ENCODE data around the gene C22orf31.
"Not testable (repeated sequence)": the region's sequence is repeated elsewhere in the genome, so short reads cannot be mapped to it uniquely, and the experiment has no call there.

C22orf31 gene

DNA sequence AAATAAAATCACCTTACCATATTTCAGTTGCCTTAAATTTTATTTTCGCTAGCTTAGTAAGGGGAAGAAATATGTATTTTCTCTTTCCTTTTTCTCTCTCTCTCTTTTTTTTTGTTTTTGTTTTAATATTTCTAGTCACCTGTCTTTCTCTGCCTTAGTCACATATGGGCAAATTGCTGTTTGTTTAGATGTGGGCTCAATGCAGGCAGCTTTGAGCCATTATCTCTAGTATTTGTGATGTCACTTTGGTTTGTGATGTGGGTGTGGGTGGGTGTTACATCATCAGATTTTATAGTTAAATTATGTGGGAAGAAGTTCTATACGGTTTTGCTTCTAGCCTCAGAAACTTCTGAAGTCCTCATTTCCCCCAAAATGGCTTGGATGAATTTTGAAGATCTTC, at the start of gene C22orf31:
Gene C22orf31, minus strand, starts transcription at position 59 of the 400 bp plus-strand sequence. Its CDS starts 39 bp downstream, at position 20.
- DNase-seq (ENCODE audit: low spot score): no peak

DNA sequence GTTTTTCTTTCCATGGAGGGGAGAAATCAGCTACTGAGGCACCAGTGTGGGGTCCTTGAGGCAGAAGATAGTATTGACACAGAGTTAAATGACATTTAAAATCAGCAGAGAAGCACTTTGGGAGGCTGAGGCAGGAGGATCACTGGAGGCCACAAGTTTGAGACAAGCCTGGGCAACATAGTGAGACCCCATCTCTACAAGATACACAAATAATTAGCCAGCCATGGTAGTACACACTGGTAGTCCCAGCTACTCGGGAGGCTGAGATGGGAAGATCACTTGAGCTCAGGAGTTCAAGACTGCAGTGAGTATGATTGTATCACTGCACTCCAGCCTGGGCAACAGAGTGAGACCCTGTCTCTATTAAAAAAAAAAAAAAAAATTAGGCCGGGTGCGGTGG, 49.3 kb upstream of the C22orf31 start:
- no peak for DNase-seq (ENCODE audit: low spot score)

DNA sequence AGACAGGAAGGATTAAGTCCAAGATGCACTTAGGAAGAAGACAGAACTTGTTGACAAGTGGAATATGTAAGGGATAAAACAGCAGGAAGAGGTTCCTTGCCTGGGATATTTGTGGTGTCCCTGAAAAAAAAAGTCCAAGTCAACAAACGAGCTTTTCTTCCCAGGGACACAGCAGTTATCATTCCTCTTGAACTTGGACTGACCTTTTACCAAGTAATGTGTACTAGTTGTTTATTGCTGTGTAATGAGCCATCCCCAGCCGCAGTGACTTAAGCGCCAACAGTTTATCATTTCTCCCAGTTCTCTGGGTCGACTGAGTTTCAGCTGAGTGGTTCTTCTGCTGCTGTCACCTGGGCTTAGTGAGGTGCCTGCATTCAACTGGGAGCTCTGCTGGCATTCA, 48.2 kb upstream of the C22orf31 start:
- no peak for DNase-seq (ENCODE audit: low spot score)

DNA sequence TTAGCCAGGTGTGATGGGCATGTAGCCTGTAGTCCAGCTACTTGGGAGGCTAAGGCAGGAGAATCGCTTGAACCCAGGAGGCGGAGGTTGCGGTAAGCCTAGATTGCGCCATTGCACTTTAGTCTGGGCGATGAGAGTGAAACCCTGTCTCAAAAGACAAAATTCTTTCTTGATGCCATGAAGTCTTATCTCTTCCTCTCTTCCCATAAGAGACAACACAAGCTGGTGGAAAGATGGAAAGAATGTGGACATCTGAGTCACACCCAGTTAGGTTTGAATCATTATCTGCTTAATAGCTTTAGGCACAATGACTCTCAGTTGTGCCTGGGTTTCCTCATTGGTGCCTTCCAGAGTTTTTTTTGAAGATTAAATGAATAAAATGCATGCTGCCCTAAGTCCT, 46.5 kb upstream of the C22orf31 start:
- DNase-seq (ENCODE audit: low spot score): peak; percentile 74

DNA sequence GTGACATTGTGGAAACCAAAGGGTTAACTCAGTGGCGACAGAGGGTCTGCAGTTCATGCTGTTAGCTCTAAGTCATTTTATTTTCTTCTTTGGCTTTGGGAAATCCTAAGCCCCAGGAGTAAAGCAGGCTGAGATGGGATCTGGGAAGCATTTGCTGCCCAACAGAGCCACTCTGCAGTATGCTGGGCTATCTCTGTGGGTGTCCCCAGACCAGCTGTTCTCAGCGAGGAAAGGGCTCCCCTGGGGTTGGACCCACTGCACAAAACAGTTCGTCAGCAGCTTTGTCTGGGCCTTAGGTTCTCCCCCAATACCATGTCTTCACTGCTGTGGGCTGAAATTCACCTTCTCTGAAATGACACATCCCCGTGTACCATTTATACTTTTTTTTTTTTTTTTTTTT, 45.2 kb upstream of the C22orf31 start:
- DNase-seq (ENCODE audit: low spot score): no peak

DNA sequence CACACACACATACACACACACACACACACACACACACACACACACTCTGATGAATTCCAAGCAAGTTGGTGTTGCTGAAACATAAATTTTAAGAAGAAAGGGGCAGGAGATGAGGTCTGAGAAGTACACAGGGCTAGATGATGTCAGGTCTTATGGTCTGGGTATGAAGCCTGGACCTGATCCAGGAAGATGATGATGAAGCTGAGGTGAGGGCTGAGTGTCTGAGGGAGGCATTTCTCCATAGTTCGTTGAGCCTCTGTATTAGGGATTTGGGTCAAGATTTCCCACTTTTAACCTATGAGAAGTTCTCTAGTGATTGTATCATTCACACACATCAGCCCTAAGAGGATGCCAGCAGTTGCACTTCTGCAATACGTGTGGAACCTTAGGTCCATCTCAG, 43.8 kb upstream of the C22orf31 start:
- no peak for DNase-seq (ENCODE audit: low spot score)

DNA sequence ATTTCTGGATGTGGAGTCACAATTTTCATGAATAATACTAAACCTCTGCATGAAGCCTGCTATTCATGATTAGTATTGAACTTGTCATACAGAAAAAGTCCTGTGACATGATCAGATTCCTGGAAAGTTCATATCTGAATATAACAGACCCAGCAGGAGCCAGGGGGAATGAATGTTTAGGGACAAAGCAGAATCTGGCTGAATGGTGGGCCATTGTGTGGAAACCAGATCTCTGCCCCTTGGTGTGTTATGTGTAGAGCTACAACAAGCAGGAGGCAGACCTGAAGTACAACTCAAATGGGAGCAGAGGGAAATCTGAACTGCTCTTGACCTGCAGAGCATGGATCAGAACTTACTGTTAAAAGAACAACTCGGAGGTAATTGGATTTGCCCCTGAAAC, 41.5 kb upstream of the C22orf31 start:
- no peak for DNase-seq (ENCODE audit: low spot score)

DNA sequence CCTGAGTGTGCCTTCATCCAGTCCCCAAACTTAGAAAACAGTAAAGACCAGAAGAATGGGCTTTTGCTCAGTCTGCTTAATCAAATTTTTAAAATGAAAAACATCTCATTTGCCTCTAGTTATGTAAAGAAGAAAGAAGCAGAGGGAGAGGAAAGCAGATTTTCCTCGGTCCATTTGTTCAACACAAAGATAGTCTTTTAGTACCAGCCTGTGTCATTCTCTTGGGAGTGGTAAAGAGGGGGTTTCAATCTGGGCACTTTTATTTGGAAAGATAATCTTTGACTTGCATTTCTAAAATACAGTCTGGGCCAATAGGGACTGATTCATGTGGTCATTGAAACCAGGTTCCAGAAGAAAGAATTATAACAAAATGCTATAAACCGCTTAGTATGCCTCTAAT, 40.7 kb upstream of the C22orf31 start:
- no peak for DNase-seq (ENCODE audit: low spot score)

DNA sequence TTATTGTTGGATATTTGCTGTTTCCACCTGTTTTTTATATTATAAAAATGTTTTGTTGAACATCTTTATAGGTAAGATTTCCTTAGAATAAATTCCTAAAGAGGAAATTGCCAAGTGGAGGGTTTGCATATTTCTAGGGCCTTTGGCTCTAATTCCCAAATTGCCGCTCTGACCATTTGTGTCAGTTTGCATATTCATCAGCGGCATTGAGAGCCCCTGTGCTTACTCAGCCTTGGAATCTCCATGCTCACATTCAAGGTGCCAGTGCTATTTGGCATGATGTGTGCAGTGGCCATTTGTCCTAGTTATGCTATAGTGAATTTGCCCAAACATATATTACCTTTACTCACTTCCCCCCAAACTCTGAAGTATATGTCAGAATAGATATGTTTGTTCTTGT, 36.7 kb upstream of the C22orf31 start:
- no peak for DNase-seq (ENCODE audit: low spot score)

DNA sequence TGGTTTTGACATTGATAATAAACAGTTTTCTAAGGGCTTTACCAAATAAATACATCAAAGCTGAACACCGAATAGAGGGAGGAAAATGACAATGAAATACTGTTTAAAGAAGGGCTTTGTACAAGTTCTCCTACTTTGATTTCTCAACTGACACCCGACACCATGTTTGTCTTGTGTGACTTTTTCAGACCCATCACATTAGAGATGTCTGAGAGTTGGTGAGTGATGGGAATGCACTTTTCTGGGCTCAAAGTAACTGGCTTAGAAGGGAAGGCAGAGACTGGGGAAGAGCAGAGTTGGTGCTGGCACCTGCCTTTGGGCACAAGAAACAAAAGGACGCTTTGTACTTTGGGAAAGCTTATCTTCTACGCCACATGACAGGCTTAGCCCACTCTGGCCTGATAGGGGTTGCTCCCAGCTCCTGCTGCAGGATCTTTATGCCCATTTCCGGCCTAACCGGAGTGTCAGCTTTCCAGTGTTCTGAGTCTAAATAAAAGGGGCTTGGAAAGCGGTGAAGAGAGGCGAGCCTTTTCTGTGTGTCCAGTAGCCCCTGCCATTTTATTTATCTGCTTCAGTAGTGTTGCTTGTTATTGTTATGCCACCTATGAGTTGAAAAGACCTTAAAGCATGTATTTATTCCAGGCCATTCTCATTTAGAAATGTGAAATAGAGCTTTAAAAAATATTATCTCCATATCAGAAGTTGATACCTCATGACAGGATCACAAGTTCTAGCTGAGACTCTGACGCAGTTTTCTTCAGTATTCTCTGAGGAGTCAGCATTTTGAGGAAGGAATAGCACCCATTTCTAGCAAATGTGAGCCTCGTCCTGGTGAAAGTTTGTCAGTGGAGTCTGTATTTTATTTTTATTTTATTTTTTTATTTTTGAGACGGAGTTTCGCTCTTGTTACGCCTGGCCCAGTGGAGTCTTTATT, 35.4 kb upstream of the C22orf31 start:
- DNase-seq (ENCODE audit: low spot score): no peak

DNA sequence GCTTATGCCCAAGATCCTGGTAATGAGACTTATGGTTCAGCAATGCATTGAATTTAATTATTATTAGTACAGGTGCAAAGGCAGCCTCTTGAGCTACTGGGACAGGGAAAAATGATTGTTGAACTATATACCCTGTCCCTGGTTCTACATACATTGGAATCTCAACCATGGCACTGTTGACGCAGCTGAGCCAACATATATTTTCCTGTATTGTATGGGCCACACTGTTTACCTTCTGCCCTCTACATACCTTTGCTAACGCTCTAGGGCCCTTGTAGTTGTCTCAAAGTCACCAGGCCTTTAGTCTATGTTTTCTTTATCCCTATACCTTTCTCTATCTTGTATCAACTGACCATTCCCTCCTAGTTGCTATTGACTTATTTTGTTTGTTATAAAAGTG, 33.8 kb upstream of the C22orf31 start:
- no peak for DNase-seq (ENCODE audit: low spot score)

DNA sequence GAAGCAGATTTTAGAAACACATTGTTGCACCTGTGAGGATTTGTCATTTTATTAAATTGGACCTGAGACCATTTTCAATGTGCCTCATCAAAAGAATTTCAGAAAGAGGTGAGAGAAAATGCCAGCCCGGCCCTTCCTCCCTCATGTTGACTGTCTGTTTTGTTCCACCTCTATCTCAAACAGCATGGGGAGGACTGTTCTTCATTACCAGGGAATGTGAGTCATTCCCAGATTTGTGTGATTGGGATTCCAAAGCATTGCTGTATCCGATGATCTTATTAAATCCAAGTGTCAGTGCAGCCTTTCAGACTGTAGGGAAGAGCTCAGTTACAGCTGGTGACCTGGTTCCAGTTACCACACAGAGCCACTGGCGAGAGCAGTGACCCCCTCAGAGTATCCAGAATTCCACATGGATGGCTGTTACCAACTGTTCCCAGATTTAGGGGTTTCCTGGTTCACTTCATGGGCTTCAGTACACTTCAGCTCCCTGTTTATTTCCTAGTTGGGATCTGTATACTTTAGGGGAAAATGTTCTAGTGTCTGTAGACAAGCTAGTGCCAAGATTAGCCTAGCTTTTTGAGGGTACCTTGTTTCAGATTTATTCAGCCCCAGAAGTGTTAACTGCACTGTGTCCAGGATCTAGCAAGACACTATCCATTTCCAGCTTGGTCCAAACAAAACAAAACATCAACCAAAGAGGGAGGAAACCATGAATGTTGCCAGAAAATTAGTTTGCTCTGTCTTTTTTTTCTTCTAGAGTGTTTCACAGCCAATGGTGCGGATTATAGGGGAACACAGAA, 32.1 kb upstream of the C22orf31 start:
- DNase-seq (ENCODE audit: low spot score): peak; percentile 87

DNA sequence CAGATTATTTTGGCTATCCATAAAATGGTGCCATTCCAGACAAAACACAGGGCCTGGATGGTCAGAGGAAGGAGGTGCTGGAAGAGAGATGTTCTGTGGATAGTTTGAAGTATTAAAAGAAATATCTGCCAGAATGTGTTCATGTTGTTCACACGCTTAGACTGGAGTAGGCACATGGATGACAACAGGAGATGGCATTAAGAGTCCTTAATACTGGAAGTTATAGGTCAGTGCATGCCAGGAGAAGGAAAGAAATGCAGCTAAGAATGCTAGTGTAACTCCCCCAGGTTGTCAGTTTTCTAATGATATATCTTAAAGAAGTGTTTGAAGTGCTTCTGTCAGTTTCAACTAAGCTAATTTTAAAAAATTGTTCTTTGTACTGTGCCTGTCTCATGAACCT, 31.4 kb upstream of the C22orf31 start:
- DNase-seq (ENCODE audit: low spot score): peak; percentile 14

DNA sequence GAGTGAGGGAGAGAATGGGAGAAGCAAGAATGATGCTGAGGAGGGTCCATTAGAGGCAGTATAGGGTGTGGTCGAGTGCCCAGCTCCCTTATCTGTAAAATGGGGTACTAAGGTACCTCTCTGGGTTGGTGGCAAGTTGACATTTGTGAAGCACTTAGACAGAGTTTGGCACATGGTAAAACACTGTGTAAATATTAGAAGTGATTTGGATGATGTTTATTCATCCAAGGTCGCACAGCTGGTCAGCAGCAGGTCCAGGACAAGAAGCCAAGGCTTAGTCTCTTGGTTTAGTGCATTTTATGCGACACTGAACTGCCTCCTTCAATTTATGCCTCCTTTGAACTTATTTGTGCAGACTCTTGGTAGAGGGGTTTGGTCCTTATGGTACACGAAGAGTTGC, 30.6 kb upstream of the C22orf31 start:
- DNase-seq (ENCODE audit: low spot score): no peak

DNA sequence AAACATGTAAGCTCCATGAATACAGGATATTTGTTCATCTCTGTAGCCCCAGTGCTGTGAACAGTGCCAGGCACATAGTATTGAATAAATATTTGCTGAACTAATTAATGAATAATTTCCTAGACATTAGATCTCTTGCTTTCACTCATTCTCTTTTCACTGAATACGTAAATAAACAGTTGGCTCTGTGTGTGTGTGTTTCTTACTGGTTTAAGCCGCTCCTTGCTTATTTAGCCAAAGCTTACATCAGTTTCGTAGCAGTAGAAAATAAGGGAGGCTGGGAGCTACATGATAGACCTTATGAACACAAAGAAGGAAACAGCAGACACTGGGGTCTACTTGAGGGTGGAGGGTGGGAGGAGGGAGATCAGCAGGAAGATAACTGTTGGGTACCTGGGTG, 28.4 kb upstream of the C22orf31 start:
- DNase-seq (ENCODE audit: low spot score): no peak

DNA sequence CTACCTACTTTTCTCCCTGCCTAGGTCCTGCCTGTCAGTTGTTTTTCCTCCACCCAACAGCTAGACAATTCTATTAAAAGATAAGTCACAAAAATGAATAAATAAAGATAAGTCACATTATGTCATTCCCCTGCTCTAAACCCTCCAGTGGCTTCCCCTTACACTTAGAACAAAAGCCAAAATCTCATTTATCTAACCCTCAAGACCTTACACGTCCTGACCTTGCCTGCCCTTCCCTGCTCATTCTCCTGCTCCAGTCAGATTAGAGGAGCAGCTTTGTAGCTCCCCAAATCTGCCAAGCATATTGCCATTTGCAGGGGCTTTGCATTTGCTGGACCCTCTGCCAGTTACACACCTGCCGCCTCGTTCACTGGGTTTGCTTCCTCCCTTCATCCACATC, 27.9 kb upstream of the C22orf31 start:
- no peak for DNase-seq (ENCODE audit: low spot score)

DNA sequence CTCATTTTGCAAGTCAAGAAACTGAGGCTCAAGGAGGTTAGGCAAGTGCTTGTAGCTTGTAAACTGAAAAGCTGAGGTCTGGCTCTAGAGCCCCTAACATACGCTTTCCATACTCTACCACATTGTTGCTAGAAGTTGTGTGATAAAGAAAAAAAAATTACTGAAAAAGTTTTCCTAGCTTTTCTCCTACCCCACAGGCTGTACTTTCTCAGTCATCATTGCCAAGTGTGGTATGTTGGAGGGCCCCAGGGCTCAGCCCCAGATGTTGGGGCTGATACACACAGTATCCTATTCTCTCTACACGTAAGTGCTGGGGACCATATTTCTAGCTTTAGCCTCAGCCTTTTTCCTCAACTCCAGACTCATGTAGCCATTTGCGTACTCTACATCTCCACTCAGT, 27.2 kb upstream of the C22orf31 start:
- DNase-seq (ENCODE audit: low spot score): no peak

DNA sequence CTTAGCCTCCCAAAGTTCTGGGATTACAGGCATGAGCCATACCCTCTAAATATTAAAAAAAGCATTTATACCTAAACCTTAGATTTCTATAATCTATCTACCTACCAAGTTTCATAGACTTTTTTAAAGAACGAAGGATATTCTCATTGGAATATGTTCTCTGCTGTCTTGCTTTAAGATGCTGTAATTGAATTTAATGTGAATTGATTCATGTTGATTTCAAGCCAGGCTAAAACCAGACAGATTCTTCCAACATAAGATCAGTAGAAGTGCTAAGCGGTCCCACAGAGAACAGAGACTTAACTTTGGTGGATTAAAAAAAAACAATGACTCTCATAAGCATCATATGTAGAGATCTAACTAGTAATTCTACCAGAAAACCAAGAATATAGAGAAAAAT, 25.4 kb upstream of the C22orf31 start:
- DNase-seq (ENCODE audit: low spot score): no peak

DNA sequence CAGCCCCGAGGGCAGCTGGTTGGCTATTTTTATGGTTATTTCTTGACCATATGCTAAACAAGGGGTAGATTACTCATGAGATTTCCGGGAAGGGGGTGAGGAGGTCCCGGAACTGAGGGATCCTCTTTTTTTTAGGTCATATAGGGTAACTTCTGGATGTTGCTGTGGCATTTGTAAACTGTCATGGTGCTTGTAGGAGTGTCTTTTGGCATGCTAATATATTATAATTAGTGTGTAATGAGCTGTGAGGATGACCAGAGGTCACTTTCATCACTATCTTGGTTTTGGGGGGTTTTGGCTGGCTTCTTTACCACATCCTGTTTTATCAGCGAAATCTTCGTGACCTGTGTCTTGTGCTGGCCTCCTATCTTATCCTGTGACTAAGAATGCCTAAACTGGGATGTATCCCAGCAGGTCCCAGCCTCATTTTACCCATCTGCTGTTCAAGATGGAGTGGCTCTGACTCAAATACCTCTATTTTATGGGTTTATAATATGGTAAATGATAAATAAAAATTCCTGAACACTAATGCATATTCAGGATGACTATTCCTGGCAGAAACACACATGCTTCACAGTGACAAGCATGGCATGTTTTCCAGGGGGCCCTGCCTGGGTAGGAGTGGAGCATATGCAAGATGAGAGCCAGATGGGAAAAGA, 22.4 kb upstream of the C22orf31 start:
- DNase-seq (ENCODE audit: low spot score): no peak

DNA sequence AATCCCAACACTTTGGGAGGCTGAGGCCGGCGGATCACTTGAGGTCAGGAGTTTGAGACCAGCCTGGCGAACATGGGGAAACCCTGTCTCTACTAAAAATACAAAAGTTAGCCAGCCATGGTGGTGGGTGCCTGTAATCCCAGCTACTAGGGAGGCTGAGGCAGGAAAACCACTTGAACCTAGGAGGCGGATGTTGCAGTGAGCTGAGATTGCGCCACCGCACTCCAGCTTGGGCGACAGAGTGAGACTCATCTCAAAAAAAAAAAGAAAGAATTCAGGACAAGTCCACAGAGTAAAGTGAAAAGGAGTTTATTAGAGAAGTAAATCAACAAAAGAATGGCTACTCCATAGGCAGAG, 21.9 kb upstream of the C22orf31 start:
- not testable (repeated sequence) for DNase-seq (ENCODE audit: low spot score)

DNA sequence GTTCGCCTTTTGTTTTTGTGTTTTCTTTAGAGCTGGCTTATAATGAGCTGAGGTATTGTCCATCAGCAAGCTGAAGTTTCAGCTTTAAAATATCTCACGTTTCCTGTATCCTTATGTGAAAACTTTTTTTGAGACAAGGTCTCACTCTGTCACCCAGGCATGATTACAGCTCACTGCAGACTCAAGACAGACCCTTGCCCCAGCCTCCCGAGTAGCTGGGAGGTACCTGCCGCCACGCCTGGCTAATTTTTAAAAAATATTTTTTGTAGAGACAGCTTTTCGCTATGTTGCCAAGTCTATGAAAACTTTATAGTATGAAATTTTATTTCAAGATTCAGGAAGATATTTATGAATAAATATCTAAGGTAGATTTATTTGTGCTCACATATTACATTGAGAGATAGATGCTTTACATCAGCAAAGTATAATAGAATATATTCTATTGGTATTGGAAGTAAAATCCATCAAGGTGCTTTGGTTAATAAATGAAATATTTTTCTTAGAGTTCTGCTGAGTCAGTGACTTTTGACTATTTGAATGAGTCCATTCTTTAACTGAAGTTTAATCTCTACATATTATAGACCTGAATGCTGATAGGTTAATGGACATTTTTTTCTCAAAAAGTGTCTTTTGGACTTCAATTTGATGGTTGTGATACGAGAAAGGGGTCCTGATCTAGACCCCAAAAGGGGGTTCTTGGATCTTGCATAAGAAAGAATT, 21.4 kb upstream of the C22orf31 start:
- no peak for DNase-seq (ENCODE audit: low spot score)

Measured in GM03348 (cell line).